ENCODE measurements around the gene HOXA5.

The HOXA5 gene

DNA sequence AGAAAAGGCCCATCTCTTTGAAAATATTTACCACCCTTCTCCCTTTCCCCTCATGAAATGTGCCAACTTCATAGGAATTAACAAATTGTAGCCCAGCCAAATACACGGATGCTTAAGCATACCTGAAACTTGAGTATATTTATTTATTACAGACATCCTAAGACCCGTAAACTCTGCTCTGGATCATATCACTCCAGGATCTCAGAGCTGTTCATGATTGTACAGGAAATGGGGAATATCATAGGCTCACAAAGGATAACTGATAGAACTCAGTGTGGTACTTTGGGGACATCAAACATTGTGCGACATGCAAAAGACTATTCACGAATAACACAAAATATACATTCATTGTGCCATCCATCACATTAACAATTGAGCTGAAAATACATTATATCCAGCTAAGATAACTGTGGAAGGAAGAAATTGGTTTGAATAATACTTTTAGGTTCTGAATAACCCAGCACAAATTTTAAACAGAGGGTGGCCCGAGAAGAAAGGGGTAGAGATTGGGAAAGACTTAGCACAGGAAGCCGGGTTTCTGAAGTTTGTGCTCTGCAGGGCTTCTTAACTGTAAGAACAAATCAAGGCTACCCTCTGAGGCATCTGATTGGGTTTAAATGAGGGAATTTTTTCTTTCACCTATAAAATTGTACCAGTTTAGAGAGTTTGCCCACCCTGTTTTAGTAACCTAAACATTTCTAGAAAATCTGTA, 50.1 kb downstream of the HOXA5 start:
- DNase-seq (ENCODE audit: low spot score) = no peak

DNA sequence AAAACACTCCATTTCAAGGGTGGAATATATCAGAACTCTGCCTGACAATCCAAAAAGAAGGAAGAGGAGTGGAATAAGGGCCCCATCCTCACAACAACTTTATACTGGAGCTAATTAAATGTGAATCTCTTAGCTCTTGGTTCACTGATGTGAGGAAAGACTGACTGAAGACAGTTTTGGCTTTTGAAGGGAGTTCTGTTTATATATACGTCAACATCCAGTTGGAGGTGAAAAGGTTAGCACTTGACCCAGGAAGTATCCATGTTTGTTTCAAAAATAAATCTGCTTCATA, 50.7 kb downstream of the HOXA5 start:
- DNase-seq (ENCODE audit: low spot score) = no peak

DNA sequence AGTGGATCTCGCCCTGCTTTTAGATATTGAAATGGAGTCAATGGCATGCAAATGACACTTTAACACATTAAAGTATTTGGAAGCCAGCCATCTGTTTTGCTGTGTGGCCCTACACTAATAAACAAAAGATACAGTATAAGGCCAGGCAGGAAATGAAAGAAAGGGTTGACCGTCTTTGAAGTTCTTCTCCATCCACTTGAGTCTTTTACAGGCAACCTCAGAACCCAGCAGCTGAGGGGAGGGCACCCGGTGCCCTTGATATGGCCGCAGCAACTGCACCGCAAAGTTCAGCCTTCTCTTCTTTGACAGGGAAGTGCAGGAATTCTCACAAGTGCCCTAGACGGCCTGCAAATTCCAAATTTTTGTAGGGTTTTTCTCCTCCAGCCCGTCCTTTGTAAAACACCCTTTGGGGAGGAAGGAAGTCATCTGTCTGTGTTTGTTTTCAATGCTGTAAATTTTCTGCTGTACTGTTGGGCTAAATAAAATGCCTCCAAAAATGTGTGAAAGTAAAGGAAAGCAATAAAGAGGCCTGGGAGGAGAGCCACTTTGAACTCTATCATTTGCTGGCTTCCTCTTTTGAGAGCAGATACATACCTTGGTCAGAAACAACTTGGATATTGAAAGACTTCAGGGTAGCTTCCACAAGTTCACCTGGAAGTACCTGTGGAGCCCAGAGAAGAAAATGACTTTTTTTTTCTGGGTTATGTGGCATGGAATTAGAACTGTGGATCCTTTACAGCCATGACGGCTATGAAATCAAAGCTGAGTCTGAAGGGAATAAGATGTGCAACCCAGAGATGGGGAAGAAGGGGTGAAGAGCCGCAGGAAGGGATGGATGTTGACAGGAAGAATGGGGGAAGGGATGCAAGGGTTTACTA, 51.3 kb downstream of the HOXA5 start:
- DNase-seq (ENCODE audit: low spot score) = no peak

DNA sequence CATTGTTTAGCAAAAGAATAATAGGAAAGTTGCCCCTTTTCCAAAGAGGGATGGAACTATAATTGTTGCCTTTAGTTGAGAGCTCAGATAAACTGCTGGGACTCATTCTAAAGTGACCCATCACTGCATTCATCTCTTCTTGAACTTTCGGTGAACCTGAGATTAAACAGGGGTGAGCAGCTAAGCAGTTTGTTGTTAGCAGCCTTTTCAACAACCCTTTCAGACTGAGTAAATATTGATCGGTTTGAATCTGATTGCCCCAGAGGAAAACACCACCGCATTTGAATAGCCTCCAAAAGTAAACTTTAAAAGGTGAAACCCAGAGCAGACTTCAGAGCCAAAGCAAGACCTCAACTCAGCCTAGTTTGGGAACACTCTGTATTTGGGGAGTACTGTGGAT, 52.4 kb downstream of the HOXA5 start:
- no peak for DNase-seq (ENCODE audit: low spot score)
